ENCODE measurements around the gene DCP2. TPM values are rescaled to one million over a fixed set of nuclear protein-coding genes. Genes with fewer than 3 reads are reported as not detected.

The DCP2 gene
- total RNA-seq, 1 experiment from 2014 or later = 38.3 TPM

DNA sequence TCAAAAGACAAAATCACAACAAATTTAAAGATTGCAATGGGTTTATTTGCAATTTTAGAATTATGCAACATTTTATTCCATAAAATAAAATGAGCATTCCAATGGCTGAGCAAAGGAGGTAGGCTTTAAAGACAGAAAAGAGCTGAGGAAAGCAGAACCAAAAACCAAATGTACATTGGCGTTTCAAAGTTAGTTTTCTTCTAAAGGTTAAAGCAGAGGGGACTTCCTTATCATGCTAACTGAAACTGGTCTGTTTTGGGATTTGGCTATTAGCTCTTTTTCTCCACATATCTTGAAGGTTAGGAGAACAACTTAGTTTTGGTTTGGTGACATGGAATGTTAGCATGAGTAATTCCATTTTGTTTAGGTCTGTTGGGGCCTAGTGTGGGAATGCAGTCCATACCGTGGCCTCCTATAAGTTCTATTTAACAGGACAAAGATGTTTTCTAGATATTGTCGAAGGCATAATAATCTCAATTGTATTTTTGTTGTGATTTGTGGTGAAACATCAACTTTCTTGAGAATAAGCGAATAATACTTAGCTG, 20.3 kb downstream of the DCP2 start:
- no peak for DNase-seq (ENCODE audit: low read depth, low spot score)
- in situ Hi-C loops (cut with HindIII; ENCODE audit: low pct_unique_long_range_greater_than_20kb, low sequenced_read_pairs) = no loop called here

- DNase-seq (ENCODE audit: low read depth, low spot score) = peak; percentile 86
- in situ Hi-C loops (cut with HindIII; ENCODE audit: low pct_unique_long_range_greater_than_20kb, low sequenced_read_pairs) = no loop called here
Observed at GRCh38 chr5:112998296-112998695, 21.7 kb downstream of the DCP2 start.

DNA sequence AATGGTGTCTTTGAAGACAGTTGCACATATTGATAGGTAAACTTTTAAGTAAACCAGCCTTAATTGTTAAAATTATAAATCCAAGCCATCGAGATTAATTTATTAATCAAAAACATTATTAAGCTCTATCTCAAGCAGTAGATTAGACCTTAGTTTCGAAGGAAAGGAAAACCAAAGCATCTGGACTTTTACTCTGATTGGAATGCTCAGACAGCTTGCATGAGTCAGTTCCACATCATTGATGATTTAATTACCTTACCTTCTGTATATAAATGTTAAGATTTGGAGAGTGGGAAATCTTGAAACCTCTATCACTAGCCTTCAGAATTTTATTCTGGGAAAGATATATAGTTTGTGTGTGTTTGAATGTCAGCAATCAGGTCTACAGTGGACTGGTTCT, 23.9 kb downstream of the DCP2 start:
- DNase-seq (ENCODE audit: low read depth, low spot score) = no peak
- in situ Hi-C loops (cut with HindIII; ENCODE audit: low pct_unique_long_range_greater_than_20kb, low sequenced_read_pairs) = no loop called here

DNA sequence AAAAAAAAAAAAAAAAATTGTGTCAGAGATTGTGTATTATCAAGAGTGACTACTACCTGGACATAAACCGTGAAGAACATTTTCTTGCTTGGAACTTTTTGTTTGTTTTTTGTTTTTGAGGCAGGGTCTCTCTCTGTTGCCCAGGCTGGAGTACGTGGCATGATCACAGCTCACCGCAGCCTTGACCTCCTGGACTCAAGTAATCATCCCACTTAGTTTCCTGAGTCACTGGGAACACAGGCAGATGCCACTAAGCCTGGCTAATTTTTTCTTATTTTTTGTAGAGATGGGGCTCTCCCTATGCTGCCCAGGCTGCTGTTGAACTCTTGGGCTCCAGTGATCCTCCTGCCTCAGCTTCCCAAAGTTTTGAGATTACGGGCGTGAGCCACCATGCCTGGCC, 25.8 kb downstream of the DCP2 start:
- no peak for DNase-seq (ENCODE audit: low read depth, low spot score)
- in situ Hi-C loops (cut with HindIII; ENCODE audit: low pct_unique_long_range_greater_than_20kb, low sequenced_read_pairs) = no loop called here

DNA sequence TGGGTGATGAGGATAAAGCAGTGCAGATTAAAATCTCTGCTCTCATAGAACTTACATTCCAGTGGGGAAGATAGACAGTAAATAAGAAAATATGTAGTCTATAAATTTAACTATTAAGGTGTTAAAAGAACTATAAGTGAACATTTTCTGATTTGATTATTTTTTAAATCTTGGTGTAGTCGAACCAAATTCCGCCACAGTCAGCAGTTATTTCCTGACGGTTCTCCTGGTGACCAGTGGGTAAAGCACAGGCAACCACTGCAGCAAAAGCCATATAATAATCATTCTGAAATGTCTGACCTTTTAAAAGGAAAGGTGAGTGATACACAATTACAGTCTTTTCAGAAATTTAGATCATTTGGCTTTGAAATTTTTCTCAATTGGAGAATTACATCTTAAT, 27.2 kb downstream of the DCP2 start:
- in situ Hi-C loops (cut with HindIII; ENCODE audit: low pct_unique_long_range_greater_than_20kb, low sequenced_read_pairs) = no loop called here
- no peak for DNase-seq (ENCODE audit: low read depth, low spot score)

- in situ Hi-C loops (cut with HindIII; ENCODE audit: low pct_unique_long_range_greater_than_20kb, low sequenced_read_pairs) = no loop called here
- no peak for DNase-seq (ENCODE audit: low read depth, low spot score)
Observed at GRCh38 chr5:113005454-113005853, 28.9 kb downstream of the DCP2 start.

GRCh38 chr5:113017881-113018635, 41.5 kb downstream of the DCP2 start:
- DNase-seq (ENCODE audit: low read depth, low spot score) = no peak
- in situ Hi-C loops (cut with HindIII; ENCODE audit: low pct_unique_long_range_greater_than_20kb, low sequenced_read_pairs) = no loop called here

GRCh38 chr5:113020461-113021273, 44.1 kb downstream of the DCP2 start:
- DNase-seq (ENCODE audit: low read depth, low spot score) = no peak
- in situ Hi-C loops (cut with HindIII; ENCODE audit: low pct_unique_long_range_greater_than_20kb, low sequenced_read_pairs) = no loop called here

- in situ Hi-C loops (cut with HindIII; ENCODE audit: low pct_unique_long_range_greater_than_20kb, low sequenced_read_pairs) = no loop called here
Observed at GRCh38 chr5:113022661-113023060, 46.1 kb downstream of the DCP2 start.

GRCh38 chr5:113024076-113024697, 47.6 kb downstream of the DCP2 start:
- in situ Hi-C loops (cut with HindIII; ENCODE audit: low pct_unique_long_range_greater_than_20kb, low sequenced_read_pairs) = no loop called here
- DNase-seq (ENCODE audit: low read depth, low spot score) = no peak

More at GRCh38 chr5:113022661-113023060, 46.1 kb downstream of the DCP2 start:
- peak; percentile 24 for DNase-seq (ENCODE audit: low read depth, low spot score)

- no peak for DNase-seq (ENCODE audit: low read depth, low spot score)
- in situ Hi-C loops (cut with HindIII; ENCODE audit: low pct_unique_long_range_greater_than_20kb, low sequenced_read_pairs) = no loop called here
Observed at GRCh38 chr5:113025596-113025995, 49.0 kb downstream of the DCP2 start.

- in situ Hi-C loops (cut with HindIII; ENCODE audit: low pct_unique_long_range_greater_than_20kb, low sequenced_read_pairs) = no loop called here
- DNase-seq (ENCODE audit: low read depth, low spot score) = no peak
Observed at GRCh38 chr5:113026211-113026610, 49.6 kb downstream of the DCP2 start.

DNA sequence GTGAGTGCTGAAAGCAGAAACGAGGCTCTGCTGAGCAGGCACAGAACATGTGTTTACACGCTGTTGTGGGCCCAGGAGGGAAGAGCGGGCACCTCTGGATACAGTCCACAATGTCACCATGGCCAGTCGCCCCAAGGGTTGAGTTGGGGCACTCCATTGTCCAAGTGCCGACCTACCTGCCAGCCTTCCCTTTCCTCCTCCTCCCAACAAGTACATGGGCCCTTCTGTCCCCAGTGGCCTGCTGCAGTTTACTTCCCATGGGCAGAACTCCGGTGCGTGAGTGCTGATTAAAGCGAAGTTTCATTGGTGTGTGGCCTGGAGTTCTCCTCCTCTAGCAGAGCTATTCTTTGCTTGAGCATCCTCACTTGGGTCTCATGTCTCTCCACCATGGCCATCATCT, 50.4 kb downstream of the DCP2 start:
- no peak for DNase-seq (ENCODE audit: low read depth, low spot score)
- in situ Hi-C loops (cut with HindIII; ENCODE audit: low pct_unique_long_range_greater_than_20kb, low sequenced_read_pairs) = no loop called here

- DNase-seq (ENCODE audit: low read depth, low spot score) = peak; percentile 11
- in situ Hi-C loops (cut with HindIII; ENCODE audit: low pct_unique_long_range_greater_than_20kb, low sequenced_read_pairs) = no loop called here
Observed at GRCh38 chr5:113027431-113027830, 50.8 kb downstream of the DCP2 start.

GRCh38 chr5:113029614-113030013, 53.0 kb downstream of the DCP2 start:
- no peak for DNase-seq (ENCODE audit: low read depth, low spot score)
- in situ Hi-C loops (cut with HindIII; ENCODE audit: low pct_unique_long_range_greater_than_20kb, low sequenced_read_pairs) = no loop called here

DNA sequence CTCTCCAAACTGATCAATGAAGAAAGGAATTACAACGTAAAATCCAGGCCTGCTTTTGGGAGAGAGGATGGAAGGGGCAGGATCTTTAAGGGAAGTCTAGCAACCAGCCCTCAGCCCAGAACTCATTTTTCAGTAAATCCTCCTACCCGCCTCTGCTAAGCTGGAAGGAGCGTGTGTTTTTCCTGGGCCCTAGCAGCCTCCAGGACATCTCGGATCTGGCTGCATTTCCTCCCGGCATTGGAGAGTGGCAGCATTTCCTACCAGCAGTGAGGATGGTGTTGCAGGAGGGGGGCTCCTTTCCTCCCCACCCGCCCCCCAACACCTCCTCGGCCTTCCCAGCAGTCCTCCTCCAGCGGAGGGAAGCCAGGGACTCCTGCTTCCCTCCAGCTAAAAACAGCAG, 54.5 kb downstream of the DCP2 start:
- in situ Hi-C loops (cut with HindIII; ENCODE audit: low pct_unique_long_range_greater_than_20kb, low sequenced_read_pairs) = no loop called here
- DNase-seq (ENCODE audit: low read depth, low spot score) = no peak

DNA sequence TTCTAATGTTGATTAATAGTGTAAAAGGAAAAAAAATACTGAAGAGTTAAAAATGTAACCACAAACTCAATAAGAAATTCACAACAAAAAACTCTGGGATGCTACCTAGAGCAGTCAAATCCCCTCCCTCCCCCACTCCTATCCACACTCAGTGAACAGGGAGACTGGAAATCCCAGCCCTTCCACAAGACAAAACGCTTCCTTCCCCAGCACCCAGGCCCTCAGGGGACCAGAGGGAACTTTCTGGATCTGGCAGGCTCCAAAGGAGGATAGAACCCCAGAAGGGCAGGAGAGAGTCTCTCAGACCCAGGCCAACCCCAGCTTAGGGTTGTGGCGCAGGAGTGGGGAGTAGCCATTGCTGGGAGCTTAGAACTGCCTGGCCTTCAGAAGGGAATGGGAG, 55.0 kb downstream of the DCP2 start:
- DNase-seq (ENCODE audit: low read depth, low spot score) = no peak
- in situ Hi-C loops (cut with HindIII; ENCODE audit: low pct_unique_long_range_greater_than_20kb, low sequenced_read_pairs) = no loop called here

DNA sequence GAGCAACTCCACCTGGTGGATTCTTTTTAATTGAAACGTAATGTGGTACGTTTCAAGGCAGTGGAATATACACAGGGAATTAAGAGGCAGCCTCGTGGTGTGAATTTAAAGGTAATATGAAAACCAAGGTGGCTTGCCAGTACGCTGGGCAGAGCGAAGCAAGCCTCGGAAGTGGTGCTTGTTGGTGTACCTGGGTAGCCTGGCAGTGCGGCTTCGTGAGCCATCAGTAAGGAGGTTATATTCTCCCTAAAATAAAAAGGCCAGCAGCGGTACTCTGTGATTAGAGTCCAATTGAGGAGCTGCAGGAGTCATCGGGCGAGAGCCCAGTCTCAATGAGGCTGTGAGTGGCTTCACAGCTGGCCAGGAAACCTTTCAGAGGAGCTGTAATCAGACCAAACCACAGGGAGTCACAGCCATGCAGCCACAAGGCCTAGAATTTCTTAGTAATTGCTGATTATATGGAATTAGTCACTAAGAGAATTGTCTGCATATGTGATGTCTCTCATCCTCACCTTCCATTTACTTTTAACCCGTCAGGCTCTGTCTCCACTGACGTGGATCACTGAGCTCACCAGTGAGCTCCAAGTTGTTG, 57.7 kb downstream of the DCP2 start:
- in situ Hi-C loops (cut with HindIII; ENCODE audit: low pct_unique_long_range_greater_than_20kb, low sequenced_read_pairs) = no loop called here
- no peak for DNase-seq (ENCODE audit: low read depth, low spot score)

Data from SK-MEL-5 (cell line).